GM19351 (cell line): Measurements from ENCODE around the gene KLHL12.
"Not testable (repeated sequence)": the region's sequence is repeated elsewhere in the genome, so short reads cannot be mapped to it uniquely, and the experiment has no call there.

Experiments used
- ATAC-seq: cut with Tn5 transposase; IDR thresholded peaks from one replicate; pipeline ENCODE4 v1.9.1; 2021; ENCODE audit warnings: mild to moderate bottlenecking, moderate library complexity; ENCODE audit not compliant: unreplicated experiment

KLHL12 gene

DNA sequence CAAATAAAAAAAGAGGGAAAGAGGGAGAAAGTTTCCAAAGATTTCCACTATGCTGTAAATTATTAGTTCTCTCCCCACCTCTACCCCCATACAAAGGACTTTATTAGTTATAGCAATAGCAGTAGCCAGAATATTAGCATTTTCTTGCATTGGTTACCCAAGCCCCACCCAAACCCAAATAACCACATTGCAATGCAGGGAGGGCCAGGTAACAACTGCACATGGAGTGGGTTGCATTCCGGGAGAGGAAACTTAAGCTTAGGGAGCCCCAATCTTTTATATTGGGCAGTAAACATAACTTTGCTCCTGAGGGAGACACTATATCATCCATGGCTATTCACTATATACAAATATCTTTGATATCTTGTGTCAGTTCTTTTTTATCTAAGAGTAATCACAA is 25.1 kb upstream of the KLHL12 start:
- no peak for ATAC-seq

- no peak for ATAC-seq
These were observed 24.4 kb upstream of the KLHL12 start for GRCh38 chr1:202951437-202951836.

DNA sequence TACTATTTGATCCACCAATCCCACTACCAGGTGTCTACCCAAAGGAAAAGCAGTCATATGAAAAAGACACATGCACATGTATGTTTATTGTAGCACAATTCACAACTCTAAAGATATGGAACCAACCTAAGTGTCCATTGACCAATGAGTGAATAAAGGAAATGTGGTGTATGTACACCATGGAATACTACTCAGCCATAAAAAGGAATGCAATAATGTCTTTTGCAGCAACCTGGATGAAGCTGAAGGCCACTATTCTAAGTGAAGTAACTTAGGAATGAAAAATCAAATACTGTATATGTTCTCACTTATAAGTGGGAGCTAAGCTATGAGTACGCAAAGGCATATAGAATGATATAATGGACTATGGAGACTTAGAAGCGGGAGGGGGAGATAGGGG is 18.4 kb upstream of the KLHL12 start:
- ATAC-seq = no peak

DNA sequence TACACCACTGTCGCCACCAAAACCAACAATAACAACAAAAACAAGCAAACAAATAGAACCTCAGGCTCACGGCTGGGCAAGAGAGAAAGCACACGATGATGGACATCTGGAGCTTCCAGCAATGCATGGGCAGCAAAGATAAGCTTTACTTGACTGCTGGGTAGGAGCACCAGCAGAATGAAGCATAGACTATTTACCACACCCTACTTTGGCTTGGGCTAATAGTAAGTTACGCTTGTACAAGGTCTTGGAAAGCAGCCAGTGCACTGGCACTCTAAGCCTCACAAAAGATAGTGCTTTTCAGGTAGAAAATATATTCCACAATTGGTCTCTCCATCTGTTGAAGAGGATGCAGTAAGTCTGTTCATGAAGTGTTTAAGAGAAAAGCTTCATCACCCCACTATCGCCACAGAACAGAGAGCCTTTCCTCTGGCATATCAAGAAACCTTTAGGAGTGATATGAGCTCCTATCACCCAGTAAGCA is 17.4 kb upstream of the KLHL12 start:
- no peak for ATAC-seq

DNA sequence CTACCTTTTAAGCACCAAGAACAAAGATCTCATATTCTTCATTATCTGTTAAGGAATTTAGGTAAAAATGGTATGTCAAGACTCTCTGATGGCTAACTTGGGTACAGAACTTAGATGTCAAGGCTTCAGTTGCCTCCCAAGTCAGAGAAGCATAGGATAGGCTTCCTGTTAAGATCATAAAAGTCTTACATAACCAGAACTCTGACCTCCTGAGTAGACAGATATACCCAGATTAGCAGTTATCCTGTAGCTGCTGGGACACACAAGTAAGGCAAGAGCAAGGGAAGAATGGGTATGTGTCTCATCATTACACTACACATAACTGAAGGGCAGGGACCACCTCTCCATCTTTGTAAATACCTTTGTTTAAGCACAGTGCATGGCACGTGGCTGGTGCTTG is 15.4 kb upstream of the KLHL12 start:
- ATAC-seq = no peak

DNA sequence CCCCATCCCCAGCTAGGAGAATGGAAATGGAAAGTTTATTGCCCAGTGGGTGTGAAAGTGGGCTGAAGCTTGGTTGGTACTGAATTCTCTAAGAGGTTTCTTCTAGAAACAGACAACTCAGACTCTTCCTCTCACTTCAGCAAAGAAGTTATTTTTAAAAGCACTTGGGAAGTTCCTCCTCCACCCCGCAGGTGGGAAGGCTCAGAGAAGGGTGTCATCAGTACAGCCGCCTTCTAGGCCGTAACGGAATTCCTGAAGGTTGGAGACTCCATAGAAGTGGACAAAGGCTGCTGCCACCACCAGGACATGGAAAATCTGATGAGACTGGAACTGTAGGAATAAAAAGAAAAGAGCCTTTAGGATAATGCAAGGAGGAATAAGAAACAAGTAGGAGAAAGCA is 14.3 kb upstream of the KLHL12 start:
- no peak for ATAC-seq

GRCh38 chr1:202940561-202940960 is 13.5 kb upstream of the KLHL12 start:
- ATAC-seq = no peak

GRCh38 chr1:202938287-202938925 is 11.4 kb upstream of the KLHL12 start:
- no peak for ATAC-seq

GRCh38 chr1:202936409-202936808 is 9.4 kb upstream of the KLHL12 start:
- ATAC-seq = not testable (repeated sequence)

DNA sequence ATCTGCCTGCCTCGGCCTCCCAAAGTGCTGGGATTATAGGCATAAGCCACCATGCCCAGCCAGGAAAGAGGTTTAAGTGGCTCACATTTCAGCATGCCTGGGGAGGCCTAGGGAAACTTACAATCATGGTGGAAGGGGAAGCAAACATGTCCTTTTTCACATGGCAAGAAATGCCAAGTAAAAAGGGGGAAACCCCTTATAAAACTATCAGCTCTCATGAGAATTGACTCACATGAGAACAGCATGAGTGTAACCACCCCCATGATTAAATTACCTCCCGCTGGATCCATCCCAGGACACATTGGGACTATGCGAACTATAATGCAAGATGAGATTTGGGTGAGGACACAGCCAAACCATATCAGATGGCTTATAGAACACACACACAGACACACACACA is 8.8 kb upstream of the KLHL12 start:
- ATAC-seq = no peak

DNA sequence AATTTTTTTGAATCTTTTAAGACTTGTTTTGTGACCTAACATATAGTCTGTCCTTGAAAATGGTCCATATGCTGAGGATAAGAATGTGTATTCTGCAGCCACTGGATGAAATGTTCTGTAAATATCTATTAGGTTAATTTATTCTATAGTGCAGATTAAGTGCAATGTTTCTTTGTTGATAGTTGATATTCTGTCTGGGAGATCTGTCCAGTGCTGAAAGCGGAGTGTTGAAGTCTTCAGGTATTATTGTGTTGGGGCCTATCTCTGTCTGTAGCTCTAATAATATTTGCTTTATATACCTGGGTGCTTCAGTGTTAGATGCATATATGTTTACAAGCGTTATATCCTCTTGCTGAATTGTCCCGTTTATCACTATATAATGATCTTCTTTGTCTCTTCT is 7.7 kb upstream of the KLHL12 start:
- ATAC-seq = no peak

DNA sequence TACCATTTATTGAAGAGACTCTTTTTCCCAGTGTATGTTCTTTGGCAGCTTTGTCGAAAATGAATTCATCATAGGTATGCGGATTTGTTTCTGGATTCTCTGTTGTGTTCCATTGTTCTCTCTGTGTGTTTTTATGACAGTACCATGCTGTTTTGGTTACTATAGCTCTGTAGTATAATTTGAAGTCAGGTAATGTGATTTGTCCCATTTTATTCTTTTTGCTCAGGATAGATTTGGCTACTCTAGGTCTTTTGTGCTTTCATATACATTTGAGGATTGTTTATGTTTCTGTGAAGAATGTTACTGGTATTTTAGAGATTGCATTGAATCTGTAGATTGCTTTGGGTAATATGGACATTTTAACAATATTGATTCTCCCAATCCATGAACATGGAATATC is 5.4 kb upstream of the KLHL12 start:
- no peak for ATAC-seq

DNA sequence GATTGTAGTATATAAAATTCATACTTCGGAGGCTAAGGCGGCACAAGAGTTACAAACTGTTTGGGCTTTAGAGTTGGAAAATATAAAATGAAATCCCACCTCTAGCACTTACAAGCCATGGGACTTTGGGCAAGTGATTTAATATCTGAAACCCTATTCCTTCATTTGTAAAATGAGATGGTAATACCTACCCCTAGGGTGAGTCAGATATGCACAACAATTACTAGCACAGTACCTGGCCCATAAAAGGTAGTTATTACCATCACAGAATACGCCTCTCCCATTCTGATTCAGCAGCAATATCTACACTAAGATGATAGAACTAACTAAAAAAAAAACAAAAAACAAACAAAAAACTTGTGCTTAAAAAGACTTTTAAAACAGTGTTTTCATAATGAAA is 3.5 kb downstream of the KLHL12 start:
- no peak for ATAC-seq

- no peak for ATAC-seq
These were observed 7.4 kb downstream of the KLHL12 start for GRCh38 chr1:202919615-202920014.

DNA sequence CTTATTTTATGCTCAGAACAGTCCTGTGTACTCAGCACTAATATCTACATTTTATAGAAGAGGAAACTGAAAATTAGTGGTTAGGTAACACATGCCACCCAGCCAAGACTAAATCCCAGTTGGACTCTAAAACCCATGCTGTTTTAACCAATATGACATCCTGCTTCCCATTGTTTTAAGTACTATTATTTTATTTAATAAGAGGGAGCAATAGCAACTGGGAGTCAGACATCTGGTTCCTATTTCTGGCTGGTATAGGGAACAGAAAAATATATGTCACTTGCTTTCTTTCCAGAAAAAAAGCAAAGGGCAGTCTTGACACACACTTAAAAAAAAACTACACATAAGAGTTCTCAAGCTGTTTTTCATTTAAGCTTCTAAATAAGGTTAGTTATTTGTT is 11.9 kb downstream of the KLHL12 start:
- no peak for ATAC-seq

- not testable (repeated sequence) for ATAC-seq
These were observed 14.6 kb downstream of the KLHL12 start for GRCh38 chr1:202912476-202912875.

DNA sequence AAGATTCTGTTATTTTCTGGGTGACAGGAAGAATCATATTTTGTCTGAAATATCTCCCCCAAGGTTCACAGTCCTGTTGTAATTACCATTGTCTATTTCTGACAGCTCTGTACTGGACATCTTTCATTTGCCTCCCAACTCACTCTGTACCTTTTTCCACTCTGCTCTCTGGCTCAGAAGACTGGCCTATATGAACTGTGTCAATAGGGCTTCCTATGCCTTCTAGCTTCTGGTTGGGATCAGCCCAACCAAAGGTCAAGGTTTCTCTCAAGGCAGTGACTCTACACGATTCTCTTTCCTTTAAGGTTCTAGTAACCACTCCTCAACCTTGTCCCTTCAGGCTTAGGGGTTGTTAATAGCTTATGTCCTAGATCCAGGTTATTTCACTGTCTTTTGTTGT is 17.5 kb downstream of the KLHL12 start:
- no peak for ATAC-seq

DNA sequence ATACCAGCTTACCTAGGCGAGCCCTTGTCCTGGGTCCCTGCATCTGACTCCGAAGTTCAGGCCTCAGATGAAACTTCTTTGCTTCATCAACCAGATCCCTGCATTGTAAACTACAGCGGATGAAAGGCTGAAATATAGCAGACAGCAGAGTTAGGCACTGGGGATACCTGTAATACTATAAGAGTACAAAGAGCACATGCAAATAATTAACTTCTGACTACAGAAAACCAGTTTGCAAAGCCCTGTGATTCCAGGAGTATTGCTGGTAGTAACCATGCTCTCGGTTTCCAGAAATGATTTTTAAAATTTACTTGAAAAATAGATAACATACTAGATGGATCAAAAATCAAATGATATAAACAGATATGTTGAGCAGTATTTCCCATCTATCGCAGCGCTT is 18.0 kb downstream of the KLHL12 start:
- no peak for ATAC-seq

DNA sequence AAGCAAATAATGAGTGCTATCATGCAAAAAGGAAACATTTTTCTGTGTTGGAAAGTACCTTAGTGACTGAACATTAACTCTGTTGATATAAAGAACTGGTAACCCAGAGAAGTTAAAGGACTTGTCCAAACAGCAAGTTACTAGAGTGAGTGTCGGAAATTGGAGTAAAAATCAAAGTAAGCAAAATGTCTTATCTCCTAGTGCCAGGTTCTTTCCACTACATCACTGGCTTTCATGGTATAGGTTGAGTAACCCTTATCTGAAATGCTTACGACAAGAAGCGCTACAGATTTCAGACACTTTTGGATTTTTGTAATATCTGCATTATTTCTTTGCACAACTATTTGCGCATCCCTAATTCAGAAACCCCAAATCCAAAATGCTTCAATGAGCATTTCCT is 21.7 kb downstream of the KLHL12 start:
- ATAC-seq = no peak

- ATAC-seq = not testable (repeated sequence)
These were observed 23.2 kb downstream of the KLHL12 start for GRCh38 chr1:202903808-202904207.

GRCh38 chr1:202901555-202901954 is 25.5 kb downstream of the KLHL12 start:
- no peak for ATAC-seq

- no peak for ATAC-seq
These were observed 34.5 kb downstream of the KLHL12 start for GRCh38 chr1:202892501-202892900.

- ATAC-seq = no peak
These were observed 36.6 kb downstream of the KLHL12 start for GRCh38 chr1:202890392-202890791.
